Caco-2 (cell line): ENCODE results near the gene ADAD1. TPM values are rescaled to one million over a fixed set of nuclear protein-coding genes. Genes with fewer than 3 reads are reported as not detected.

ENCODE experiments used
- BruUV-seq: library from RNA; stranded (reverse); fragments of 400-500 nt; replicated peaks from 2 replicates; lab custom pipeline; 2021; lab: Mats Ljungman, UMichigan
- CTCF ChIA-PET: fragments of 300-600 bp; sonication (Branson Sonifier 250); formaldehyde crosslinking; loops from one replicate; lab custom pipeline; 2022; ENCODE audit warnings: antibody characterized with exemption; lab: Charles Lee
- POLR2A ChIA-PET: fragments of 300-600 bp; sonication (Branson Sonifier 250); formaldehyde crosslinking; loops from one replicate; lab custom pipeline; 2022; ENCODE audit warnings: antibody characterized with exemption; lab: Charles Lee
- DNase-seq, 2 experiments: peaks; one replicate each; pipeline versions ENCODE4 v3.0.0 to v3.0.0-alpha.2; 2020 to 2022
- H3K27me3 ChIP-seq: replicated peaks from 2 replicates; pipeline ENCODE4 v1.6.0; 2011; ENCODE audit warnings: low read length; ENCODE audit not compliant: control insufficient read depth, insufficient read depth
- H3K36me3 ChIP-seq: 2 replicates; pipeline ENCODE4 v1.5.1; 2011; ENCODE audit warnings: low read length; ENCODE audit not compliant: control insufficient read depth, insufficient read depth
- H3K4me1 ChIP-seq: fragments of 250-450 bp; sonication (Bioruptor Pico); 2 replicates; pipeline ENCODE4 v1.5.1; 2020; ENCODE audit warnings: mild to moderate bottlenecking
- H3K4me3 ChIP-seq: 2 replicates; pipeline ENCODE4 v1.5.1; 2011; ENCODE audit warnings: low read depth, mild to moderate bottlenecking, control low read depth, low read length
- H3K9me3 ChIP-seq: fragments of 250-450 bp; sonication (Bioruptor Pico); 2 replicates; pipeline ENCODE4 v1.5.1; 2020; ENCODE audit warnings: mild to moderate bottlenecking, moderate library complexity
- H3K27ac Mint-ChIP-seq: one replicate; pipeline ENCODE4 v1.8.0; 2022; ENCODE audit warnings: mixed read lengths; ENCODE audit not compliant: unreplicated experiment
- H3K27me3 Mint-ChIP-seq: one replicate; pipeline ENCODE4 v1.8.0; 2022; ENCODE audit warnings: mixed read lengths; ENCODE audit not compliant: insufficient read depth, unreplicated experiment
- H3K36me3 Mint-ChIP-seq: one replicate; pipeline ENCODE4 v1.8.0; 2022; ENCODE audit warnings: mild to moderate bottlenecking, mixed read lengths; ENCODE audit not compliant: insufficient read depth, unreplicated experiment
- H3K4me1 Mint-ChIP-seq: one replicate; pipeline ENCODE4 v1.8.0; 2022; ENCODE audit warnings: low read depth, mixed read lengths; ENCODE audit not compliant: unreplicated experiment
- H3K4me3 Mint-ChIP-seq: one replicate; pipeline ENCODE4 v1.8.0; 2022; ENCODE audit warnings: mild to moderate bottlenecking, moderate library complexity, mixed read lengths; ENCODE audit not compliant: unreplicated experiment
- H3K9me3 Mint-ChIP-seq: one replicate; pipeline ENCODE4 v1.8.0; 2022; ENCODE audit warnings: mixed read lengths; ENCODE audit not compliant: unreplicated experiment
- intact Hi-C: fragments of 100-400 bp; cut with micrococcal nuclease; formaldehyde crosslinking; loops from one replicate; pipeline ENCODE4 v1.10.0; 2022; ENCODE audit not compliant: unreplicated experiment
- total RNA-seq: library from RNA; stranded (reverse); gene quantifications from 2 replicates; pipeline ENCODE4 v1.2.3, GENCODE V29; 2022
- TF ChIP-seq, protein P1 (sequence below), 2 experiments: fragments of 200-600 bp in 1 of 2; IDR thresholded peaks; 1 replicate in 1 of 2; 2 replicates in 1 of 2; pipeline versions ENCODE4 v1.5.1 to v1.8.0; 2011 to 2022; ENCODE audit warnings: antibody characterized with exemption in 1 of 2, control low read depth in 1 of 2, inconsistent platforms in 1 of 2, low read depth in 1 of 2, low read length in 1 of 2, mild to moderate bottlenecking in 1 of 2, moderate library complexity in 1 of 2; ENCODE audit not compliant: insufficient read depth in 1 of 2, severe bottlenecking in 1 of 2, unreplicated experiment in 1 of 2

The ADAD1 gene
- total RNA-seq, 1 experiment from 2014 or later, result not detected

DNA sequence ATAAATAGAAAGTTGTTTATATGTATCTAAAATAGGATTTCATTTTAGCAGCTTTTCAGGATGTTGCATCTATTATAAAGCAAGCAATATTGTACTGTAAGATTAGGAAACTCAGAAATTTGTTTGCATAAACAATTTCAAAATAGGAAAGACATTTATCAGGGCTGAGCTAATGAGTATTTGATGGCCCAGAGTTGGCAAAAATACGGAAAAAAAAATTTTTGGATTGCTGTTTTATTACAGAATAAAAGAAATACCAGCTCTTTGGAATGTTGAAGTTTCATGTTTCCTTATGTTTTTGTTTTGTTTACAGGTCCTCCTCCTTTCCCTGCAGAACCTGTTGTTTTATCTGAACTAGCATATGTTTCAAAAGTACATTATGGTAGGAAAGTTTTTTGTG, 14.5 kb downstream of the ADAD1 start:
- Mint-ChIP-seq H3K36me3 (no peaks in the 10 kb centered on the region), H3K9me3 (peaks cover 16% of the 10 kb centered on the region), H3K27ac (no peak overlapping the region), H3K4me1 (no peaks in the 10 kb centered on the region), H3K27me3 (no peaks in the 10 kb centered on the region), H3K4me3 (no peak overlapping the region)
- BruUV-seq, result no TSS peak
- Histone ChIP-seq H3K36me3 (no peaks in the 10 kb centered on the region), H3K4me3 (no peak overlapping the region), H3K4me1 (no peaks in the 10 kb centered on the region), H3K27me3 (no peaks in the 10 kb centered on the region), H3K9me3 (no peaks in the 10 kb centered on the region)
- TF ChIP-seq, protein P1, sequence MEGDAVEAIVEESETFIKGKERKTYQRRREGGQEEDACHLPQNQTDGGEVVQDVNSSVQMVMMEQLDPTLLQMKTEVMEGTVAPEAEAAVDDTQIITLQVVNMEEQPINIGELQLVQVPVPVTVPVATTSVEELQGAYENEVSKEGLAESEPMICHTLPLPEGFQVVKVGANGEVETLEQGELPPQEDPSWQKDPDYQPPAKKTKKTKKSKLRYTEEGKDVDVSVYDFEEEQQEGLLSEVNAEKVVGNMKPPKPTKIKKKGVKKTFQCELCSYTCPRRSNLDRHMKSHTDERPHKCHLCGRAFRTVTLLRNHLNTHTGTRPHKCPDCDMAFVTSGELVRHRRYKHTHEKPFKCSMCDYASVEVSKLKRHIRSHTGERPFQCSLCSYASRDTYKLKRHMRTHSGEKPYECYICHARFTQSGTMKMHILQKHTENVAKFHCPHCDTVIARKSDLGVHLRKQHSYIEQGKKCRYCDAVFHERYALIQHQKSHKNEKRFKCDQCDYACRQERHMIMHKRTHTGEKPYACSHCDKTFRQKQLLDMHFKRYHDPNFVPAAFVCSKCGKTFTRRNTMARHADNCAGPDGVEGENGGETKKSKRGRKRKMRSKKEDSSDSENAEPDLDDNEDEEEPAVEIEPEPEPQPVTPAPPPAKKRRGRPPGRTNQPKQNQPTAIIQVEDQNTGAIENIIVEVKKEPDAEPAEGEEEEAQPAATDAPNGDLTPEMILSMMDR (IDR thresholded peaks at IDR 0.05; ENCODE audit: insufficient read depth in 1 of 2, low read depth in 1 of 2, low read length in 1 of 2, severe bottlenecking in 1 of 2, unreplicated experiment in 1 of 2), result no peak
- no peak for DNase-seq
- intact Hi-C loops, result no loop called here
- POLR2A ChIA-PET, result no interaction called here
- CTCF ChIA-PET, result no interaction called here

DNA sequence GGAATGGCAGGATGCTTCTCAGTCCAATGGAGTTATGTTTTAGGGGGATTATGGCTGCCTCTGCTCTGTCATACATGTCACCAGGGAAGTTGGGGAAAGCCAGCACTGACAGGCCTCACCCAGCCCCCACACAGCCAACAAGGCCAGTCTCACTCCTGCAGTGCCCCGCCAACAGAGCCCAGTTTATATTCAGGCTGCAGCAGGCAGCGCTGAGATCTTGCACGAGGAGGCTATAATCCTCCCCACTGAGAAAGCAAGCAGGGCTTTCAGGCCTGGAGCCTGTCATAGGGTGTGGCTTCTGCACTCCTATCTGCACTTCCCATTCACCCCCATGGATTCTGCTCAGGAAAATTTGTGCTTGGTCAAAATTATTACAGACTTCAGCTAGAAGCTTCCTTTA, 25.1 kb downstream of the ADAD1 start:
- TF ChIP-seq, protein P1 (IDR thresholded peaks at IDR 0.05; ENCODE audit: insufficient read depth in 1 of 2, low read depth in 1 of 2, low read length in 1 of 2, severe bottlenecking in 1 of 2, unreplicated experiment in 1 of 2), result no peak
- BruUV-seq, result no TSS peak
- Mint-ChIP-seq H3K27me3 (peaks cover 8% of the 10 kb centered on the region), H3K9me3 (no peaks in the 10 kb centered on the region), H3K4me3 (no peak overlapping the region), H3K4me1 (no peaks in the 10 kb centered on the region), H3K27ac (no peak overlapping the region), H3K36me3 (no peaks in the 10 kb centered on the region)
- ChIA-PET POLR2A (no interaction called here), CTCF (no interaction called here)
- H3K9me3 ChIP-seq, result no peaks in the 10 kb centered on the region
- H3K4me3 ChIP-seq, result no peak overlapping the region
- no peaks in the 10 kb centered on the region for H3K4me1 ChIP-seq
- intact Hi-C loops, result no loop called here
- DNase-seq, result no peak
- H3K36me3 ChIP-seq, result no peaks in the 10 kb centered on the region
- H3K27me3 ChIP-seq, result no peaks in the 10 kb centered on the region

DNA sequence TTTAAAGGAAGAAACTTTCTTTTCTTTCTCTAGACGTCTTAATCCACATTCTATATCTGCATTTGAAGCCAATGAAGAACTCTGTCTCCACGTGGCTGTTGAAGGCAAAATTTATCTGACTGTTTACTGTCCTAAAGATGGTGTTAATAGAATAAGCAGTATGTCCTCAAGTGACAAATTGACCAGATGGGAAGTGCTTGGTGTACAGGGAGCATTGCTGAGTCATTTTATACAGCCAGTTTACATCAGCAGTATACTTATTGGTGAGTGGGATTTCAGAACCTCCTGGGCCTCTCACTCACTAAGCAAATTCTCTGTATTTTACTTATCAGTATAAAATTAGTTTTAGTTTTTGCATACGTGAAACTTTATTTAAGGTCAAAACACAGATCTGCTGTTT, 33.7 kb downstream of the ADAD1 start:
- TF ChIP-seq, protein P1 (IDR thresholded peaks at IDR 0.05; ENCODE audit: insufficient read depth in 1 of 2, low read depth in 1 of 2, low read length in 1 of 2, severe bottlenecking in 1 of 2, unreplicated experiment in 1 of 2), result no peak
- Mint-ChIP-seq H3K36me3 (no peaks in the 10 kb centered on the region), H3K27me3 (peaks cover 3% of the 10 kb centered on the region), H3K4me3 (no peak overlapping the region), H3K27ac (no peak overlapping the region), H3K9me3 (no peaks in the 10 kb centered on the region), H3K4me1 (no peaks in the 10 kb centered on the region)
- no peaks in the 10 kb centered on the region for H3K4me1 ChIP-seq
- intact Hi-C loops, result no loop called here
- ChIA-PET CTCF (no interaction called here), POLR2A (no interaction called here)
- no peak for DNase-seq
- H3K27me3 ChIP-seq, result no peaks in the 10 kb centered on the region
- H3K36me3 ChIP-seq, result no peaks in the 10 kb centered on the region
- H3K4me3 ChIP-seq, result no peak overlapping the region
- no peaks in the 10 kb centered on the region for H3K9me3 ChIP-seq
- no TSS peak for BruUV-seq
